Activated CD8-positive, alpha-beta T cell treated with anti-CD3 and anti-CD28 coated beads for 36 hours (primary cell): ENCODE measurements around the gene AJAP1. TPM values are rescaled to one million over a fixed set of nuclear protein-coding genes. Genes with fewer than 3 reads are reported as not detected.

Experiments
- ATAC-seq: fragments of 200-7000 bp; cut with Tn5 transposase; one replicate; pipeline ENCODE4 v1.10.0; 2021; ENCODE audit warnings: mild to moderate bottlenecking, moderate library complexity
- CTCF ChIA-PET: fragments of 350-600 bp; sonication (Branson Sonifier 250); formaldehyde crosslinking; loops from one replicate; lab custom pipeline; 2021; ENCODE audit warnings: antibody characterized with exemption; lab: Charles Lee
- POLR2A ChIA-PET: fragments of 350-600 bp; sonication (Branson Sonifier 250); formaldehyde crosslinking; loops from one replicate; lab custom pipeline; 2021; ENCODE audit warnings: antibody characterized with exemption; lab: Charles Lee
- DNase-seq: peaks from one replicate; pipeline ENCODE4 v3.0.0-alpha.2; 2020
- H3K27ac Mint-ChIP-seq: one replicate; pipeline ENCODE4 v1.8.0; 2021; ENCODE audit warnings: mild to moderate bottlenecking, mixed read lengths
- H3K27me3 Mint-ChIP-seq: one replicate; pipeline ENCODE4 v1.8.0; 2021; ENCODE audit warnings: mixed read lengths
- H3K36me3 Mint-ChIP-seq: one replicate; pipeline ENCODE4 v1.8.0; 2021; ENCODE audit warnings: low read depth, mixed read lengths
- H3K4me1 Mint-ChIP-seq: one replicate; pipeline ENCODE4 v1.8.0; 2021; ENCODE audit warnings: low read depth, mixed read lengths
- H3K4me3 Mint-ChIP-seq: one replicate; pipeline ENCODE4 v1.8.0; 2021; ENCODE audit warnings: mild to moderate bottlenecking, moderate library complexity, mixed read lengths
- H3K9me3 Mint-ChIP-seq: one replicate; pipeline ENCODE4 v1.8.0; 2021; ENCODE audit warnings: mixed read lengths
- intact Hi-C: fragments of 100-400 bp; cut with micrococcal nuclease; formaldehyde crosslinking; loops from one replicate; pipeline ENCODE4 v1.10.0; 2022
- total RNA-seq, 2 experiments: library from RNA; stranded (reverse); gene quantifications; one replicate each; pipeline ENCODE4 v1.2.3, GENCODE V29; 2021
- TF ChIP-seq, protein P1 (sequence below): fragments of 200-600 bp; IDR thresholded peaks from one replicate; pipeline ENCODE4 v1.8.0; 2022; ENCODE audit warnings: antibody characterized with exemption, mild to moderate bottlenecking

The AJAP1 gene
- total RNA-seq, 2 experiments from 2014 or later = 0.65 to 0.78 TPM

DNA sequence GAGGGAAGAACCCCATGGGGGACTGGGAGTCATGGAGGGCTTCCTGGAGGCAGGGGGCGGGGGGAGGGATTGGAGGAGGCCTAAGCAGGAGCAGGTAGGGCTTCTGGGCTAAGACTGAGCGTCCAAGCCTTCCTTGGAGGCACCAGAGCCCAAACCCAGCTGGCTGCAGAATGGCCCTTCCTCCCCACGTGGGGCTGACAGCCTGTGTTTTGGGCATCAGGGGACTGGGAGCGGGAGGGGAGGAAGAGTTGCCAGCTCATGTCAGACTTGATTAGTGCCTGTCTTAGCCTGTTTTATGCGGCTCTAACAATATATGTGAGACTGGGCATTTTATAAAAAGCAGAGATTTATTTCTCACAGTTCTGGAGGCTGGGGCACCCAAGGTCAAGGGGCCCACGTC, 38.9 kb downstream of the AJAP1 start:
- ChIA-PET CTCF (no interaction called here), POLR2A (no interaction called here)
- DNase-seq = no peak
- no peaks in the 10 kb centered on the region for H3K36me3 Mint-ChIP-seq
- no peaks in the 10 kb centered on the region for H3K4me1 Mint-ChIP-seq
- H3K4me3 Mint-ChIP-seq = no peak overlapping the region
- H3K27me3 Mint-ChIP-seq = no peaks in the 10 kb centered on the region
- no peak for ATAC-seq
- H3K9me3 Mint-ChIP-seq = no peaks in the 10 kb centered on the region
- H3K27ac Mint-ChIP-seq = no peak overlapping the region
- intact Hi-C loops = no loop called here
- TF ChIP-seq, protein P1, sequence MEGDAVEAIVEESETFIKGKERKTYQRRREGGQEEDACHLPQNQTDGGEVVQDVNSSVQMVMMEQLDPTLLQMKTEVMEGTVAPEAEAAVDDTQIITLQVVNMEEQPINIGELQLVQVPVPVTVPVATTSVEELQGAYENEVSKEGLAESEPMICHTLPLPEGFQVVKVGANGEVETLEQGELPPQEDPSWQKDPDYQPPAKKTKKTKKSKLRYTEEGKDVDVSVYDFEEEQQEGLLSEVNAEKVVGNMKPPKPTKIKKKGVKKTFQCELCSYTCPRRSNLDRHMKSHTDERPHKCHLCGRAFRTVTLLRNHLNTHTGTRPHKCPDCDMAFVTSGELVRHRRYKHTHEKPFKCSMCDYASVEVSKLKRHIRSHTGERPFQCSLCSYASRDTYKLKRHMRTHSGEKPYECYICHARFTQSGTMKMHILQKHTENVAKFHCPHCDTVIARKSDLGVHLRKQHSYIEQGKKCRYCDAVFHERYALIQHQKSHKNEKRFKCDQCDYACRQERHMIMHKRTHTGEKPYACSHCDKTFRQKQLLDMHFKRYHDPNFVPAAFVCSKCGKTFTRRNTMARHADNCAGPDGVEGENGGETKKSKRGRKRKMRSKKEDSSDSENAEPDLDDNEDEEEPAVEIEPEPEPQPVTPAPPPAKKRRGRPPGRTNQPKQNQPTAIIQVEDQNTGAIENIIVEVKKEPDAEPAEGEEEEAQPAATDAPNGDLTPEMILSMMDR = no peak

DNA sequence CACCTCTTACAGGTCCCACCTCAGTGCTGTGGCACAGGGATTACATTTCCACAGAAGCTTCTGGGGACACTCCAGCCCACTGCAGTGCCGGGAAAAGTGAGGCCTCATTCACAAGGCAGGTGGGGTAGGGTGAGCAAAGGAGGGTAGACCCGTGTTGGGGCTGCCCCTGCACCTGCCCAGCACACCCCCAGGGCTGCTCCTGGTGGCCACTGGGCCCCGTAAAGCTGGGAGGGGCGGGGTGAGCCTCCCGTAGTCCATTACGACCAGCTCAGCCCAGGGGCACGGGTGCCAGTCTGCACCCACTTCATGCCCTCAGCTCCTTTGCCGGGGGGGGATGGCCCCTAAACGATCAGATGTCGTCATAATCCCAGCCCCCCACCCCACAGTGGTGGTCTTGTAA, 39.5 kb downstream of the AJAP1 start:
- intact Hi-C loops = no loop called here
- ChIA-PET POLR2A (no interaction called here), CTCF (no interaction called here)
- Mint-ChIP-seq H3K27me3 (no peaks in the 10 kb centered on the region), H3K36me3 (no peaks in the 10 kb centered on the region), H3K9me3 (no peaks in the 10 kb centered on the region), H3K4me1 (no peaks in the 10 kb centered on the region), H3K4me3 (no peak overlapping the region), H3K27ac (no peak overlapping the region)
- DNase-seq (no peak), ATAC-seq (no peak)
- TF ChIP-seq, protein P1 = no peak

DNA sequence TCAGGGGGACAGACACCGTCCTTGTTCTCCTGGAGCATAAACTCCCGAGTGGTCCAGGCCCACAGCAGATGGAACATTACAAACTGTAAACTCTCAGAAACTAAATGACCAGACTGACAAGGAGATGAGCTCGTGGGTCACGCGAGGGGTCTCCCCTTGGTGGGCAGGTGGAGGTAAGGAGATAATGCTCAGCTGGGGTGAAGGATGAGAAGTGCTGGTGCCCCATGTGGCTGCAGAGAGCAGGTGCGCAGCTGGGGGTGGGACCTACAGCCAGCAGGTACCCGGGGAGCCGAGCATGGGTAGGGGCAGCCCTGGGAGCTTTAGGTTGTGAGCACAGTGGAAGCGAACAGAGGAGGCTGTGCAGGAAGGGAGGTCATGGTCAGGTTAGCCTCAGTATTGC, 40.1 kb downstream of the AJAP1 start:
- H3K9me3 Mint-ChIP-seq = no peaks in the 10 kb centered on the region
- ATAC-seq = no peak
- intact Hi-C loops = no loop called here
- H3K36me3 Mint-ChIP-seq = no peaks in the 10 kb centered on the region
- no peak for DNase-seq
- H3K27me3 Mint-ChIP-seq = no peaks in the 10 kb centered on the region
- H3K27ac Mint-ChIP-seq = no peak overlapping the region
- H3K4me3 Mint-ChIP-seq = no peak overlapping the region
- no peaks in the 10 kb centered on the region for H3K4me1 Mint-ChIP-seq
- TF ChIP-seq, protein P1 = no peak
- POLR2A ChIA-PET = no interaction called here
- CTCF ChIA-PET = no interaction called here

GRCh38 chr1:4695241-4695640, 40.8 kb downstream of the AJAP1 start:
- ChIA-PET POLR2A (no interaction called here), CTCF (no interaction called here)
- intact Hi-C loops = no loop called here
- no peaks in the 10 kb centered on the region for H3K27me3 Mint-ChIP-seq
- no peak overlapping the region for H3K4me3 Mint-ChIP-seq
- H3K36me3 Mint-ChIP-seq = no peaks in the 10 kb centered on the region
- no peak overlapping the region for H3K27ac Mint-ChIP-seq
- H3K4me1 Mint-ChIP-seq = no peaks in the 10 kb centered on the region
- H3K9me3 Mint-ChIP-seq = no peaks in the 10 kb centered on the region
- ATAC-seq (no peak), DNase-seq (no peak)
- TF ChIP-seq, protein P1 = no peak

DNA sequence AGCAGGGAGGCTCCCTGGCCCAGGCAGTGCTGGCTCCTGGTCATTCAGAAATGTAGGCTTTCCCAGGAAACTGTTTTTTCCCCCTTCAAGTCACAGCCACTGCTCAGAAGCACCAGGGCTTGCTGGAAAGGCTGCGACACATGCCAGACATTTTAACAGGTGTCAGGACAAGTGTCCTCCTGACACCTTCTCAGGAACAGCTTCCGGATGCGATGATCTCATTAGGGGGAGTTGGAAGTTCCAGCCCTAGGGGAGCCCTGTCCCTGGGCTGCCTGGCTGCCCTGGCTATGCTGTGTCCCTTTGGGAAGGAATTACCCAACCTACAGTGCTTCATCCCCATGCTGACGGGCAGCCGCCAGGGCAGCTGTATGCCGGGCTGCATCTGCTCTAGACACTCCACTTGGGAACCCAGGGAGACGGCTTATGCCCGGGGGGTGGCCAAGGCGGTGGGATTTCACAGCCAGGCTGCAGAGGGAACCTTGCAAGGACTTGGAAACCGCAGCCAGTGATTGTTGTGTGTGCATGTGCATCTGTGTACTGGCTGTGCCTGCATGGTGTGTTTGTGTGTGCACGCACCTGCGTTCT, 41.8 kb downstream of the AJAP1 start:
- no peak for ATAC-seq
- POLR2A ChIA-PET = no interaction called here
- Mint-ChIP-seq H3K27me3 (no peaks in the 10 kb centered on the region), H3K4me1 (no peaks in the 10 kb centered on the region), H3K4me3 (no peak overlapping the region), H3K36me3 (no peaks in the 10 kb centered on the region), H3K27ac (no peak overlapping the region), H3K9me3 (no peaks in the 10 kb centered on the region)
- no peak for DNase-seq
- CTCF ChIA-PET = no interaction called here
- TF ChIP-seq, protein P1 = no peak
- intact Hi-C loops = no loop called here
